HG03460 (cell line): Measurements from ENCODE around the gene ZMIZ1.
A peak's percentile ranks its signal among the peaks of the same experiment; 100 is the strongest.

Experiments
- ATAC-seq: cut with Tn5 transposase; IDR thresholded peaks from one replicate; pipeline ENCODE4 v1.9.1; 2021; ENCODE audit not compliant: unreplicated experiment

The ZMIZ1 gene

DNA sequence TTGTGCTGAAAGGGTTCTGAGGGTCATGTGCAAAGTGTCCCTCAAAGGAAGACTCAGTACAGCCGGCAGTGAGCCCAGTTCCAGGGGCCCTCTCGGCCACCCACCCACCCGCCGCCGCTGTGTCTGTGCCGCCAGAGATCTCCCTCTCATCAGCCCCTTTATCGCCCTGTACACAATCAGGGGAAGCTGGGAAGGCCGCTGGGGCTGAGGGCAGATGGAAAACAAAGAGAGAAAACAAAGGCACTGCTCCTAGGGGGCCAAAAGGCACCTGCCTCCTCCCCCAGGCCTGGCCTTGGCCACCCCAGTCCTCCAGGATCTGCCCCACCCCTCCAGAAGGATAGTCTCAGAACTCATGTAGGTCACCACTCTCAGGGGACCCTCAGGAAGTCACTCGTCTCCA is 67.0 kb downstream of the ZMIZ1 start:
- ATAC-seq, result no peak

DNA sequence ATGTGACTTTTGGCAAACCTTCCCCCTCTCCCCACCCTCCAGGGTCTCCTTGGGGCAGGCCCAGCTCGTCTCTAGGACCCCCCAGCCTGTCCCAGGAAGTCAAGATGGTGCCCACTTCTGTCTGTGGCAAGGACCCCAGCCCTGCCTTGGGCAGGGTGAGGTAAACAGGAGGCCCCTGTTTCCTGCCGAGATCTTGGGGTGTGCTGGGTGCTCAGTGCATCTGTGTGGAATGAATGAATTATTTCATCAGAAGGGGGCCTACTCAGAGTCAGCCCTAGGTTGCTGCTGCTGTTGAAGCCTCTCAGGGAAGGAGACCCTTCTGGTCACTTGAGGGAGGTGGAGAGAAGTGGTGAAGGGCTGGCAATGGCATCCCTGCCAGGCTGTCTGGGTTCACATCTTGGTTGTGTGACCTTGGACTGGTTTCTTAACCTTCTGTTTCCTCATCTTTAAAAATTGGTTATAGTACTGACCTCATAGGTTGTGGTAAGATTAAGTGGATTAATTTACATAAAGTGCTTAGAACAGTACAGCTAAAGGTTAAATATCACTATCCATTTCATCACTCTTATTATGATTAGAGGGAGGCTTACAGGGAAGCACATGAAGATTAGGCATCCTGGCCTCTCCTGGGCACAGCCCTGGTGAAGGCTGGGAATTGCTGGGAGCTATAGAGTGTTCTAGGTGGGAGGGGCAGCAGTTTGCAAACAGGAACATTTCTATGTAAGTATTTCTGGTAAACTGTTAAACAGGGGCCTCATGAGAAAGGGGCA is 67.7 kb downstream of the ZMIZ1 start:
- ATAC-seq, result no peak

DNA sequence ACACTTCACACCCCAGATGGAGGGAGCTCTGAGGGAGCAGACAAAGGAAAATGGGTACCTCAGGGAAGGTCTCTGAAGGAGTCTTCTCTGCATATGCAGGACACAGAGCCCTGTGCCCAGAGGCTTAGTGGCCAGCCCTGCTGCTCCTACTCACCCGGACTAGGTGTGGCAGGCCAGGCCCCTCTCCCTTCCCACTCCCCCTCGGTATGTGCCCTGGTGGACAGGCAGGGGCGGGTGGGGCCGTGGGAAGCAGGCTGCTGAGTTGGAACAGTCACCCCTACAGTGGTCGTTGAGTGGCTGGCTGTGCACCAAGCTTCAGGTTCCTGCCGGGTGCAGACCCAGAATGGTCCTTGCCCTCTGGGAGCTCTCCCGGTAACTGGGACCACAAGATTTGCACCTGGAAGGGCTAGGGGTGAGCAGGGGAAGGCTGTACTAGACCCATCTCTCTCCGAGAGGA is 68.6 kb downstream of the ZMIZ1 start:
- ATAC-seq, result peak; percentile 6

DNA sequence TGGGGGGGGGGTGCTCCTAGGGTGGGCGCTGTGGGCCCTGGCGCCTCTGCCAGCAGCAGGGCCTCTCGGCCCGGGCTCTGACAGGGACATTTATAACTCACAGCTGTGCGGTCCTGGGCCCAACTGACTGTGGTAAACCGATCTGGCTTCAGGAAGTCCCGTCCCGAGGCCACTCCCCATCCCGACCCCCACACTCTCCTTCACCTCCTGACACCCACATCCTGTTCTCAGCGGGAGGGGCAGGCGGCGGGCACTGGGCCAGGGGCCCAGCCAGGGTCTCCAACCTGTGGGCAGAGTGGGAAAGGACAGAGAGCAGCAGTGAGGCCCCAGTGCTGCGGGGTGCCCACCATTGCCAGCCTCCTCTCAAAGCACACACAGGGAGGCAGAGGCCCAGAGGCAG is 69.1 kb downstream of the ZMIZ1 start:
- ATAC-seq, result peak; percentile 74

DNA sequence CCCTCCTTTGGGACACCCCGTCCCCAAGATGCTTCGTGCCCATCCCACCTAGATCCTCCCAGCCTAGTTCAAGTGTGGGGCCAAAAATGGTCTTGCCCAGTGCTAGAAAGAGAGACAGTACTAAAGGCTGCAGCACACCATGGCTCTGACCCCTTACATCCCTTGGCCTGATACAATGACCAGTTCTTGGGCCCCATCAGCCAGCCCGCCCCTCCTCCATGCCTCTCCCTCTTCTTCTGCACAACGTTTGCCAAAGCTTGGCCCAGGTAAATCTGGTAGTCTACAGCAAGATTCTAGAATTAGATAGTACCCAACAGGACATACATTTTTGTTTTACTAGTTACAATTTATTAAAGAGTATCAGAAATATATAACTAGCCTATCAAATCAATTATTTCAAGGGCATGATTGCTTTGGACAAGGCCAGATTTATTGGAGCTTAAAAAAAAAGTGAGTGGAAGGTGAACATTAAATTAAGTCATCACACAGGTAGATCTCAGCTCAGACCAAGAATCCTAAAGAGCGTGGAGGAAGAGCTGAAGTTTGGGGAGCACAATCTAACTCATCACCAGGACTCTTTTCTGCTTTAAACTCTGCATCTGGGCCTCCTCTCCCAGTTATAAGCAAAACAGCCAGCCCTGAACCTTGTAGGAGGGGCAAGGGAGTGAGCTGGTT is 69.8 kb downstream of the ZMIZ1 start:
- no peak for ATAC-seq

DNA sequence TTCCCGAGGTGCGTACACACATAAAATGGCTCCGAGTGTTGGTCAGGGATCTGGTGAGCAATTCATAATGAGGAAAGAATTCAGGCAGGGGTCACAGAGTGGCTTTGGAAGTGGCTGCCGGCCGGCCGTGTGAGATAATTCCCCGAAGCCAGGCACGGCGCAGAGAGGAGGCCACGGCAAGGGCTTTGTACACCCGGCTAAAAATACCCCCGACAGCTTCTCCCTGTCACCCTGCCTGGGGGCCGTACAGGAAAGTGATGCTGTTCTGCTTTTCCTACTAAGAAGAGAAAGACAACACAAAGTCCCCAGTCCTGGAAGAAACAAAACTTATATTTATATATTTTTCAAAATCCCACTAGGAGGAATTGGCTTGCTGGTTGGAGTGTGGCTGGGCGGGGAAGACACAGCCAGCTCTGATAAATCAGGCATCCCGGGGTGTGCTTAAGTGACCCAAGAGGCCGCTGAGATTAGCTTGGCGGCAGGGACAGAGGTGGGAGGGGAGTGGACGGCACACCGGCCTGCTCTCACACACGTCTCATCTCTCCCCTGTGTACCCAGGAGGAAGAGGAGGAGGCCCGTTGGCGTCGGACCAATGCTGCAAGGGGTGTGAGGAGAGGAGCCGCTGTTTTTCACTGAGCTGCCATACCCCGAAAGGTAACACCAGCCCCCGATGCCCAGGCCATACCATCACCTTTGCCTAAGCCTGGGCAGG is 70.5 kb downstream of the ZMIZ1 start:
- ATAC-seq, result no peak

DNA sequence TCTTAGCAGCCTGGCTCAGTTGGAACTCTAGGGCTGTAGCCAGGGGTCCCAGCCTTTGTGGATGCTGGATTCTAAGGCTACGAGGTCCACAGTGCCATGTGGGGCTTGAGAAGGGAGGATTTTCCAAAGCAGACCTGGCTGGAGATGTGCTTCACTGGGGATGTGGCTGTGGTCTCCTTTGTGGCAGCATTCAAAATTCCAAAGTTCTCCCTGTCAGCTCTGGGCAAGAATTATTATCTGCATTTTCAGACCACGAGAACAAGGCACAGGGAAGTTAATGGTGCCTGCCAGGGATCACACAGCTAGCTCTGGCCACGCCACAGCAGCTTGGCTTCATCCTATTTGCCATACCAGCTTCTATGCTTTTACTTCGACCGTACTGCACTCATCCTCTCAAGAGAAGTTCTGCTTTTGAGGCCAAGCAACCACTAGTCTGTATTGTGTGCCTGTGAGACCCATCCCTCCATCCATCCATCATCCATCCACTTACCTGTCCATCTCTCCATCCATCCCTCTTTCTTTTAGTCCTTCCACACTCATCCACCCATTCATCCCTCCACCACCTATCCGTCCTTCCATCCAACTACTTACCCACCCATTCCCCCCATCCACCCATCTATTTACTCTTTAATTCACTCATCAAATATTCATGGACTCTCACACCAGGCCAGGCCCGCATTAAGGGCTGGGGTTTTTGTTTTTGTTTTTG is 71.5 kb downstream of the ZMIZ1 start:
- ATAC-seq, result no peak

DNA sequence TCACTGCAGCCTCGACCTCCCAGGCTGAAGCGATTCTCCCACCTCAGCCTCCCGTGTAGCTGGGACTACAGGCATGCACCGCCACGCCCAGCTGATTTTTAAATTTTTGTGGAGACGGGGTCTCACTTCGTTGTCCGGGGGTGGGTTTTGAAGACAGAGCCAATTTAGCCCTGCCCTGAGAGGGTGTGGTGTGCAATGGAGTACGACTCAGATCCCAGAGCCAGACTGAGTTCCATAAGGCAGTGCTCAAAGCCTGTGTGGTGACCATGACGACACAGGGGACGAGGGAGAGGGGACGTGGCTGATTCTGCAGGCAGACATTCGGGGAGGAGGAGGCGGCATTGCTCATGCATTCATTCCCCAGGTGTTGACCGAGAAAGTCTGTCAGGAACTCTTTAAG is 72.1 kb downstream of the ZMIZ1 start:
- ATAC-seq, result no peak

DNA sequence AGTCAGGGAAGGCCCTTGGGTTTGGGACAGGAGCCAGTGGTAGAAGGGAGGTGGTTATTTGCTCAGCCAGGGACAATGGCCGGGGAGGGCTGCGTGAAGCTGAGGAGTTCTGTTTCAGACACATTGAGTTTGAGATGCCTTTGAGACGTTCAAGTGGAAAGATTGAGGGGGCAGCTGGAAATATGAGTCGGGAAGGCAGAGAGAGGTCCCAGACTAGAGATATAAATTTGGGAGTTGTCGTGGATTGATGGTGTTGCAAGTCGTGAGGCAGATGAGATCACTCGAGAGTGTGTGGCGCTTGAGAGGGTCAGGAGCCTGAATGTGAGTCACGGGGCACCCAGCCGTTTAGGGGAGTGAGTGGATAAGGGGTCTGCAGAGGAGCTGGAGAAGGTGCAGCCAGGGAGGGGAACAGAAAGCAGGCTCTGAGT is 73.3 kb downstream of the ZMIZ1 start:
- ATAC-seq, result no peak

DNA sequence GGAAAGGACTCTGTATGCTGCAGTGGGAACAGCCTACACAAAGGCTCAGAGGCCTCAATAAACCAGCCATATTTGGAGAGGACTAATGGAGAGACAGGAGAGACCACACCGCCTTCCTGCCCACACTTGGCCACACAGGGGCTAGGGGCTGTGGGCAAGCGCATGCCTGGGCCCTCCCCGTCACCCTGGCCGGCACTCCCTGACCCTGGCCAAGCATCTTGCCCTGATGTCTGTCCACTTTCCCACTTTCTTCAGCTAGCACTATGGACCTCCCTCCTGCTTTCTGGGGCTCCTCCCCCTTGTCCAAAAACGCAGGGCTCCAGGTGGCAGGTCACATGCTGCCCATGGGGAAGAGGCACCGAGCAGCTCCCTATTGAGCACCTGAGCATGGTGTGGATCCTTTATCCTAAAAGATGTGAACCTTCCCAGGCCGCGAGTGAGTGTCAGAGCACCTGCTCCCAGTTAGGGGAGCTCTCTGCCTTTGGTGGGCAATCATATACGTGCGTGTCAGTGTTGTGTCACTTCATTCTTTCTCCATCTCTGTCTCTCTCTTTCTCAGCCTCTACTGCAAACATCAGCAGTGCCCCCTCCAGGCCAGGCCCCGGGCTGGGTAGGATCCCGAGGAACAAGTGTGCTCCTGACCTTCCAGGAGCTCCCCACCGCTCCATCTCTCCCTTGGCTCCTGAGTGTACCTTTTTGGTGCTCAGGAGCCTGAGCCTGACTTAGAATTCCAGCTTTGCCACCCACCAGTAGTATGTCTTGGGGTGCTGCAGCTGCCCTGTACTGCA is 74.0 kb downstream of the ZMIZ1 start:
- no peak for ATAC-seq

DNA sequence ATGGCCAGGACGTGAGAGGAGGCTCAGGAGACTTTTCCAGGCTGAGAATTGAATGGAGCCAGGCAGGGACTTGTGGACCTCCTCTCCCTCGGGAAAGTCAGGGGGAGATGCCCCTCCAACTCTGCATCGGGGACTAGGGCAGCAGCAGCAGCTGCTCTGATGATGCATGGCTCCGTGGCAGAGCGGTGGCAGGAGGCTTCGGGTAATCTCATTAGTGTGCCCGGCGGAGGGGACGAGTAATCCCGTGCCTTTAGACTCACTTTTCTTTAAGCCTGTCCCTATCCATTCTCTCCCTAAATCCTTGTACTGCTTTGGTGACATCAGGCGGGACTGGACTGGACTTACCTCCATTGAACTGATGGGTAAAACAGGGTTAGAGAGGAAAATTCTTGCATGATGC is 75.1 kb downstream of the ZMIZ1 start:
- no peak for ATAC-seq

DNA sequence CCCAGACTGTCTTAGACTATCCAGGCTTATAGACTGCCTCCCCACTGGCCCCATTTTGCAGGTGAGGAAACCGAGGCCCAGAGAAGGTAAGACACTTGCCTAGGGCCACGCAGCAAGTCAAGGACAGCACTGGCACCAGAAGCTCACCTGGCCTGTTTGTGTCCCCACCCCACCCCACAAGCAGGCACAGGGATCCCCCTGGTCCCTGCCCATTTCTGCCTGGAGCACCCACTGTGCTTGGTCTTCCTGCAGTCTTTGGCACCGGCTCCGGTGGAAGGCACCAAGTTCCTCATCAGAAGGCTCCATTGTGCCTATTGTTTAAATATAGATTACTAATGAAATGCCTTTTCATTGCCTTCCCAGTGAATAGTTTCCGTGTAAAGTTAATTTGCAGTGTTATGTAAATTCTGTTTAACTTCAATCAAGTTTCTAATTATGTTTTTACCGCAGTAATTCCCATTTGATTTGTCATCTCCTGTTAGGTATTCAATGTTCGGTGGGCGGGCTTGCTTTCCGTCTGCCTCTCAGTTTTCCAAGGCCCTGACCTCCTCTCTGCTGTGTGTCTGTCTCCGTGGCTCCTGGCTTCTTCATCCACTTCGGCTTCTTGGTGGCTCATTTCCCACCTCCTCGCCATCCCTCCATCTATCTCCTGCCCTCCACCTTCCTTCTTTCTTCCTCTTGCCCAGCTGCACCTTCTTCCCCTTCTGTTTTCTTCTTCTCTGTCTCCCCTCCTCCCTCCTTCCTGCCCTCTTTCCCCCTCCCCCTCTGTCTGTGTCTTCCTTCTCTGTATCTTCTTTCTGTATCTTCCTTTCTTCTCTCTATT is 75.8 kb downstream of the ZMIZ1 start:
- no peak for ATAC-seq

DNA sequence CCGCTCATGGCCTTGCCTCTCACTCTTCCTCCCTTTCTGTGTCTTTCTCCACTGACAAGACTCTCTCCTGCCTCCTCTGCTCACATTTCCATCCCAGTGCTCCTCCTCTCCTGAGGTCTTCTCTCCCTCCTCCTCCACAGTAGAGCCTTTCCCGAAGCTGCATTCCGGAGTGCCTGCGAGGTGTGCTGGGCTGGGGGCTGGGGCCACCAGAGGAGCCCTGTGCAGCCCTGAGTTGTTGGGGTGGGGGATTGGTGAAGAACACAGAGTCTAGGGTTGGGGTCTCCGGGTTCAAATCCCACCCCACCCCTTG is 76.4 kb downstream of the ZMIZ1 start:
- ATAC-seq, result no peak

DNA sequence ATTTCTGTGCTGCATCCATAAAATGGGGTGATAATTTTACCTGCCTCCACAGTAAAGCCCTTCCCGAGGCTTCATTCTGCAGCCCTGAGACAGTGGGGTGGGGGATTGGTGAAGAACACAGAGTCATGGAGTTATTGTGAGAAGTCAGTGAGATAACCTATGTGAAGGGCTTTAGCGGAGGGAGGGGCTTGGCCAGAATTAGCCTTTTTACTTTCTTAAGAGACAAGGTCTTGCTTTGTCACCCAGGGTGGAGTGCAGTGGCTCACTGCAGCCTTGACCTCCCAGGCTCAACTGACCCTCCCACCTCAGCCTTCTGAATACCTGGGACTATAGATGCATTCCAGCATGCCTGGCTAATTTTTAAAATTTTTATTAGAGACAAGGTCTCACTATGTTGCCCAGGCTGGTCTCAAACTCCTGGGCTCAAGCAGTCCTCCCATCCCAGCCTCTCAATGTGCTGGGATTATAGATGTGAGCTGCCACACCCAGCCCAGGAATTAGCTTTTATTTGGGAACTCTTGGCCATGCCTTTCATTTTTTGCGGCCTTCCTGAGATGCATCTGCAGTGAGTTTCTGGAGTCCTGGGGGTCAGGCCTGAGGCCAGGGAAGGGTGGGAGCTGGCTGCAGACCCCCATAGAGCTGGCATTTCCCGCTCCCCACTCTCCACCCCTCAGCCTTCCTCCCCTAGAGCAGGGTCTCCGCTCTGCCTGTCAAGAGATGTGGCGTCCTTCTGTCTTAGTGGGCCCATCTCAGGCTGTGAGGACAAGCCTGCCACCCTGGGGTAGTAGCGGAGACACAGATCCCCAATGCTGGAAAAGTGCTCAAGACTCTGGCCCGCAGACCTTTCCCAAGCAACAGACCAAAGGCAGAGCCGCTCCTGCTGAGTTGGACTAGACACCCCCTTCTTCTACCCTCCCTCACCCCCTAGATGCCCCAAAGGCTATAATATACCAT is 77.0 kb downstream of the ZMIZ1 start:
- no peak for ATAC-seq

DNA sequence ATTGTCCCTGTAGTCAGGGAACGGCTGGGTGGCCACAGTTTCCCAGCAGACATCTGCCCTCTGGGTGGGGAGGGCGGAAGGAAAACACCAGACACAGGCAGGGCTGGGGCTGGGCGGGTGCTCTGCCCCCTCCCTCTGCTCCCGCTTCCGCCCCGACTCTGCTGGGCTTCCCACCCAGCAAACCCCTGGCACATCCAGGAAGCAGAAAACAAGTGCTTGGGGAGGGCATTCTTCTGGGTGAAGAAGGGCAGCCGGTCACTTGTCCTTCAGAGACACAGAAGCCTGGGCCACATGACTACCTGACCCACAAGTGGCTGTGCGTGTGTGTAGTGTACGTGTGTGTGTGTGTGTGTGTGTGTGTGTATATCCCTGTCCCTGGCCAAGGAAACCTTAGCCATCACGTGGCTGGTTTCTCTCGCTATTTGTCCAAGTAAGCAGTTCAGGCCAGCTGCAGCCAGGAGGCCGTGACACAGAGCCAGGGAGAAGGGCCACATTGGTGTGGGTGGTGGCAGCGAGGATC is 77.9 kb downstream of the ZMIZ1 start:
- ATAC-seq, result no peak

DNA sequence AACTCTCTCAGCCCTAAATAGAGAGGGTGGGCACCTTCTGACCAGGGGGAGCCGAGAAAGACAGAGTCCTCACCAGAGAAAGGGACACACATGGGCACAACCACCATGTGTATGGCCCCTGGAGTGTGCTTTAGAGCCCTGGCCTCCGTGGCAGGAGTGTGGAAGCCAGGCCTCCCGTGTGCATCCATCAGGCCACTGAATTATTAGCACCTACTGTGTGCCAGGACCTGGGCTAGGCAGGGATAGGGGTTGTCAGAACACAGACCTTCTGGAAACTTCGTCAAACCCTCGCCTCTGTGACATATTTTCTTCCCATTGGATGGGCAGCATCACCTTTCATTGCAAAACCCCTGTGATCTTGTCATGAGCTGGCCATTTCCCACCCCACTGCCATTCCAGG is 78.5 kb downstream of the ZMIZ1 start:
- ATAC-seq, result no peak

DNA sequence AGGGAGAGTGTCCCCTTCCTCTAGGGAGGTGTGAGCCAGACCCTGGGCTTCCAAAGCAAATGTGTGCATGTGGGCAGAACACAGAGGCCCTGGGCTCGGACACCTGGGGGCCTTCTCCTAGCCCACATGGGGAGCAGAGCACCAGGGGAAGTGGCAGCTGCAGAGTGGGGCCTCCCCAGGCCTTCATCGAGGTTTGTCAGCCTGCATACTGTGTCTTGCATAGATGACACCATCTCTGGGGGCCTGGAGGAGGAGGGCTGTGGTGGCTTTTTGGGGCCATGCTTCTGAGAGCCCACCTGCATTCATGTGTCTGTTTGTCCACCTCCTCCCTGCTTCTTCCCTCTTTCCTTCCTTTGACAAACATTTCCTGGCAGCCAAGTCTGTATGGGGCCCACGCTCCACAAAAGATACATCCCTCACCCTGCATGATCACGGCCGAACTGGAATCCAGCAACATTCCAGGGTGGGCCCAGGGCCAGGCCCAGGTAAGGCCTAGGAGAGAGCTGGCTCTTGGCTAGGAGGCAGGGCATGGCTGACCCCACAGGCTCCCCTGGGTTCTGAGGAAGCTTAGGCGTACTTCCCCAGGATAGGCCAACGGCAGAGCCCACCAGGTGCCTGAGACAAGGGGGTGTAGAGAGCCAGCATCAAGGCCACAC is 79.2 kb downstream of the ZMIZ1 start:
- ATAC-seq, result no peak
